GM06990 (cell line): ENCODE results near the gene WDFY4.
A peak's percentile ranks its signal among the peaks of the same experiment; 100 is the strongest.

ENCODE experiments used
- DNase-seq: peaks from one replicate; pipeline ENCODE4 v3.0.0-alpha.2; 2011; ENCODE audit not compliant: insufficient read length; ENCODE audit errors: extremely low read depth
- H3K27me3 ChIP-seq: replicated peaks from 2 replicates; pipeline ENCODE4 v1.6.0; 2011; ENCODE audit warnings: low read length; ENCODE audit not compliant: control insufficient read depth, insufficient read depth
- H3K36me3 ChIP-seq: 2 replicates; pipeline ENCODE4 v1.5.1; 2011; ENCODE audit warnings: low read length; ENCODE audit not compliant: control insufficient read depth, insufficient read depth
- H3K4me3 ChIP-seq: replicated peaks from 2 replicates; pipeline ENCODE4 v1.5.1; 2011; ENCODE audit warnings: low read depth, mild to moderate bottlenecking, control low read depth, low read length
- TF ChIP-seq, protein P1 (sequence below): IDR thresholded peaks from 2 replicates; pipeline ENCODE4 v1.5.1; 2011; ENCODE audit warnings: low read length, control low read depth, mild to moderate bottlenecking, inconsistent platforms; ENCODE audit not compliant: insufficient read depth, poor library complexity, severe bottlenecking

The WDFY4 gene

GRCh38 chr10:48657416-48657815 is 27.3 kb upstream of the WDFY4 start:
- Histone ChIP-seq H3K27me3 (no peaks in the 10 kb centered on the region), H3K4me3 (no peak overlapping the region), H3K36me3 (no peaks in the 10 kb centered on the region)
- DNase-seq = no peak
- TF ChIP-seq, protein P1, sequence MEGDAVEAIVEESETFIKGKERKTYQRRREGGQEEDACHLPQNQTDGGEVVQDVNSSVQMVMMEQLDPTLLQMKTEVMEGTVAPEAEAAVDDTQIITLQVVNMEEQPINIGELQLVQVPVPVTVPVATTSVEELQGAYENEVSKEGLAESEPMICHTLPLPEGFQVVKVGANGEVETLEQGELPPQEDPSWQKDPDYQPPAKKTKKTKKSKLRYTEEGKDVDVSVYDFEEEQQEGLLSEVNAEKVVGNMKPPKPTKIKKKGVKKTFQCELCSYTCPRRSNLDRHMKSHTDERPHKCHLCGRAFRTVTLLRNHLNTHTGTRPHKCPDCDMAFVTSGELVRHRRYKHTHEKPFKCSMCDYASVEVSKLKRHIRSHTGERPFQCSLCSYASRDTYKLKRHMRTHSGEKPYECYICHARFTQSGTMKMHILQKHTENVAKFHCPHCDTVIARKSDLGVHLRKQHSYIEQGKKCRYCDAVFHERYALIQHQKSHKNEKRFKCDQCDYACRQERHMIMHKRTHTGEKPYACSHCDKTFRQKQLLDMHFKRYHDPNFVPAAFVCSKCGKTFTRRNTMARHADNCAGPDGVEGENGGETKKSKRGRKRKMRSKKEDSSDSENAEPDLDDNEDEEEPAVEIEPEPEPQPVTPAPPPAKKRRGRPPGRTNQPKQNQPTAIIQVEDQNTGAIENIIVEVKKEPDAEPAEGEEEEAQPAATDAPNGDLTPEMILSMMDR = no peak

- H3K4me3 ChIP-seq = no peak overlapping the region
- TF ChIP-seq, protein P1 = peak; percentile 88
- no peak for DNase-seq
- H3K27me3 ChIP-seq = no peaks in the 10 kb centered on the region
- no peaks in the 10 kb centered on the region for H3K36me3 ChIP-seq
Observed at GRCh38 chr10:48658243-48658974, 26.3 kb upstream of the WDFY4 start.

DNA sequence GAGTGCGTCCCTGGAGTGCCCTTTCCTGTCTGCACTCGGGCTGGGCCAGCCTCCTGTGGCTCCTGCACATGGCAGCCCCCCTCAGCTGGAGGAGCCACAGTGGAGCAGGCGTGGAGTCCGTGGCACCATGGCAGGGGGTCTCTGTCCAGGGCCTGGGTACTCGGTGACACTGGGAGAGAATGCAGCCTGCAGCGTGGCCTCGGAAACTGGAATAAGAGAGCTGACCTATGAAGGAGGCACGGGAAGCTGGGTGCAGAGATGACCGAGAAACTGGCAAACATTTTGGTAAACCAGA is 25.8 kb upstream of the WDFY4 start:
- no peaks in the 10 kb centered on the region for H3K36me3 ChIP-seq
- no peak overlapping the region for H3K4me3 ChIP-seq
- no peaks in the 10 kb centered on the region; the same call in 1 of the 2 replicates for H3K27me3 ChIP-seq
- TF ChIP-seq, protein P1 = no peak
- DNase-seq = no peak

GRCh38 chr10:48659790-48660189 is 24.9 kb upstream of the WDFY4 start:
- no peaks in the 10 kb centered on the region for H3K36me3 ChIP-seq
- no peak for DNase-seq
- H3K27me3 ChIP-seq = no peaks in the 10 kb centered on the region; the same call in 1 of the 2 replicates
- no peak overlapping the region for H3K4me3 ChIP-seq
- TF ChIP-seq, protein P1 = peak; percentile 11

GRCh38 chr10:48661441-48661840 is 23.2 kb upstream of the WDFY4 start:
- TF ChIP-seq, protein P1 = no peak
- DNase-seq = no peak
- Histone ChIP-seq H3K4me3 (no peak overlapping the region), H3K36me3 (no peaks in the 10 kb centered on the region), H3K27me3 (no peaks in the 10 kb centered on the region; the same call in 1 of the 2 replicates)
